Glutamatergic neuron (in vitro differentiated cells): Measurements from ENCODE around the gene LUZP4. TPM values are rescaled to one million over a fixed set of nuclear protein-coding genes. Genes with fewer than 3 reads are reported as not detected.
"Not testable (repeated sequence)": the region's sequence is repeated elsewhere in the genome, so short reads cannot be mapped to it uniquely, and the experiment has no call there.

Experiments used
- DNase-seq: peaks from one replicate; pipeline ENCODE4 v3.0.0; 2022
- H3K27ac Mint-ChIP-seq: one replicate; pipeline ENCODE4 v1.8.0; 2020; ENCODE audit warnings: mild to moderate bottlenecking, mixed read lengths, inconsistent platforms; ENCODE audit not compliant: unreplicated experiment
- H3K27me3 Mint-ChIP-seq: one replicate; pipeline ENCODE4 v1.8.0; 2020; ENCODE audit warnings: mild to moderate bottlenecking, moderate library complexity, mixed read lengths, inconsistent platforms; ENCODE audit not compliant: unreplicated experiment
- H3K36me3 Mint-ChIP-seq: one replicate; pipeline ENCODE4 v1.8.0; 2020; ENCODE audit warnings: mild to moderate bottlenecking, mixed read lengths, inconsistent platforms; ENCODE audit not compliant: unreplicated experiment
- H3K4me1 Mint-ChIP-seq: one replicate; pipeline ENCODE4 v1.8.0; 2020; ENCODE audit warnings: mild to moderate bottlenecking, low read depth, mixed read lengths, inconsistent platforms; ENCODE audit not compliant: unreplicated experiment
- H3K4me3 Mint-ChIP-seq: one replicate; pipeline ENCODE4 v1.8.0; 2020; ENCODE audit warnings: mild to moderate bottlenecking, mixed read lengths, inconsistent platforms; ENCODE audit not compliant: unreplicated experiment
- H3K9me3 Mint-ChIP-seq: one replicate; pipeline ENCODE4 v1.8.0; 2020; ENCODE audit warnings: mild to moderate bottlenecking, moderate library complexity, mixed read lengths, inconsistent platforms; ENCODE audit not compliant: unreplicated experiment
- total RNA-seq: library from RNA; stranded (reverse); fragmentation: NEBNext Ultra II Directional; extraction: Animal tissue kit (Norgen Biotek cat#: 25700); gene quantifications from one replicate; pipeline ENCODE4 v1.2.1, GENCODE V29; 2021; ENCODE audit not compliant: unreplicated experiment
- TF ChIP-seq, protein P1 (sequence below): fragments of 200-600 bp; sonication (generic); IDR thresholded peaks from one replicate; pipeline ENCODE4 v1.5.0; 2021; ENCODE audit not compliant: partially characterized antibody, unreplicated experiment

LUZP4 gene
- total RNA-seq, 1 donor from 2014 or later: not detected

GRCh38 chrX:115341421-115341820, 51.9 kb downstream of the LUZP4 start:
- no peak overlapping the region for H3K4me3 Mint-ChIP-seq
- no peaks in the 10 kb centered on the region for H3K9me3 Mint-ChIP-seq
- H3K27ac Mint-ChIP-seq: no peak overlapping the region
- no peak for DNase-seq
- TF ChIP-seq, protein P1, sequence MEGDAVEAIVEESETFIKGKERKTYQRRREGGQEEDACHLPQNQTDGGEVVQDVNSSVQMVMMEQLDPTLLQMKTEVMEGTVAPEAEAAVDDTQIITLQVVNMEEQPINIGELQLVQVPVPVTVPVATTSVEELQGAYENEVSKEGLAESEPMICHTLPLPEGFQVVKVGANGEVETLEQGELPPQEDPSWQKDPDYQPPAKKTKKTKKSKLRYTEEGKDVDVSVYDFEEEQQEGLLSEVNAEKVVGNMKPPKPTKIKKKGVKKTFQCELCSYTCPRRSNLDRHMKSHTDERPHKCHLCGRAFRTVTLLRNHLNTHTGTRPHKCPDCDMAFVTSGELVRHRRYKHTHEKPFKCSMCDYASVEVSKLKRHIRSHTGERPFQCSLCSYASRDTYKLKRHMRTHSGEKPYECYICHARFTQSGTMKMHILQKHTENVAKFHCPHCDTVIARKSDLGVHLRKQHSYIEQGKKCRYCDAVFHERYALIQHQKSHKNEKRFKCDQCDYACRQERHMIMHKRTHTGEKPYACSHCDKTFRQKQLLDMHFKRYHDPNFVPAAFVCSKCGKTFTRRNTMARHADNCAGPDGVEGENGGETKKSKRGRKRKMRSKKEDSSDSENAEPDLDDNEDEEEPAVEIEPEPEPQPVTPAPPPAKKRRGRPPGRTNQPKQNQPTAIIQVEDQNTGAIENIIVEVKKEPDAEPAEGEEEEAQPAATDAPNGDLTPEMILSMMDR: no peak
- H3K27me3 Mint-ChIP-seq: no peaks in the 10 kb centered on the region
- peaks cover 3% of the 10 kb centered on the region for H3K4me1 Mint-ChIP-seq
- H3K36me3 Mint-ChIP-seq: no peaks in the 10 kb centered on the region

DNA sequence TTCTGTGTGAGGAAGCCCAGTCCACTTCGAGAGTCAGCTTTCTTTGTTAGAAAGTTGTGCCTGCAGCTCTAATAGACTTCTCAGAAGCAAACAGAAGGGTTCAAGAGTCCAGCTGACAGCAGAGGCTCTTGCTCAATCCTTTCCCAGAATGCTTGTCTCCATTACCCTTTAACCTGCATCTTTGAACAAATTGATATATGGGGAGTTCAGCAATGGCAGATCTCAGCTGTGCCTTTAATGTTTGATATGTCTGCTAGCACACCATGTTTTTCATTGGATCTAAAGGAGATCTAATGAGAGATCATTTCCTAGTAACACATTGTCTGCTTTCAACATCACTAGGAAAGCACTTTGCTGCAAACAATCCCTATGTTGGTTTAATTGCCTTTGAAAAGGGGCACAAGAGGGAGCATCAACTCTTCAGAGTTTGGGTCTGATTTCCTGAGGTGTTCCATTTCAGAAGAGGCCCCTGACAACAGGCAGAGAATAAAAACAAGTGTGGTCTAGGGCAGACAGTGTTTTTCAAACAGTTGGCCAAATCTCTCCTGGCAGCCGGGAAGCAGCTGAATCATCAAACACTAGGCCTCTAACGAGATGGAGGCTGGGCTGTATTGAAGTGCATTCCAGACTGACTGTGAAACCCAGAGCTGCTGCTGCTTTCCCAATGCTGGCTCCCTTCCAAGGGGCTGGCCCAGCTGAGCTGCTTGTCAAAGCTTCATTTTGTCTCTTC, 55.5 kb downstream of the LUZP4 start:
- Mint-ChIP-seq H3K4me3 (no peak overlapping the region), H3K9me3 (no peaks in the 10 kb centered on the region), H3K4me1 (peaks cover 3% of the 10 kb centered on the region), H3K36me3 (peaks cover 3% of the 10 kb centered on the region), H3K27ac (peak overlapping the region; percentile 44), H3K27me3 (no peaks in the 10 kb centered on the region)
- TF ChIP-seq, protein P1: no peak
- DNase-seq: peak; percentile 20

- Mint-ChIP-seq H3K4me3 (no peak overlapping the region), H3K27me3 (no peaks in the 10 kb centered on the region), H3K9me3 (no peaks in the 10 kb centered on the region), H3K36me3 (peaks cover 3% of the 10 kb centered on the region), H3K27ac (peak overlapping the region; percentile 44), H3K4me1 (peaks cover 3% of the 10 kb centered on the region)
- no peak for DNase-seq
- TF ChIP-seq, protein P1: no peak
Observed at GRCh38 chrX:115345615-115346014, 56.1 kb downstream of the LUZP4 start.

- H3K36me3 Mint-ChIP-seq, DNase-seq, H3K9me3 Mint-ChIP-seq, H3K27ac Mint-ChIP-seq, H3K4me3 Mint-ChIP-seq, H3K4me1 Mint-ChIP-seq, H3K27me3 Mint-ChIP-seq: not testable (repeated sequence)
Observed at GRCh38 chrX:115346738-115347137, 57.2 kb downstream of the LUZP4 start.

DNA sequence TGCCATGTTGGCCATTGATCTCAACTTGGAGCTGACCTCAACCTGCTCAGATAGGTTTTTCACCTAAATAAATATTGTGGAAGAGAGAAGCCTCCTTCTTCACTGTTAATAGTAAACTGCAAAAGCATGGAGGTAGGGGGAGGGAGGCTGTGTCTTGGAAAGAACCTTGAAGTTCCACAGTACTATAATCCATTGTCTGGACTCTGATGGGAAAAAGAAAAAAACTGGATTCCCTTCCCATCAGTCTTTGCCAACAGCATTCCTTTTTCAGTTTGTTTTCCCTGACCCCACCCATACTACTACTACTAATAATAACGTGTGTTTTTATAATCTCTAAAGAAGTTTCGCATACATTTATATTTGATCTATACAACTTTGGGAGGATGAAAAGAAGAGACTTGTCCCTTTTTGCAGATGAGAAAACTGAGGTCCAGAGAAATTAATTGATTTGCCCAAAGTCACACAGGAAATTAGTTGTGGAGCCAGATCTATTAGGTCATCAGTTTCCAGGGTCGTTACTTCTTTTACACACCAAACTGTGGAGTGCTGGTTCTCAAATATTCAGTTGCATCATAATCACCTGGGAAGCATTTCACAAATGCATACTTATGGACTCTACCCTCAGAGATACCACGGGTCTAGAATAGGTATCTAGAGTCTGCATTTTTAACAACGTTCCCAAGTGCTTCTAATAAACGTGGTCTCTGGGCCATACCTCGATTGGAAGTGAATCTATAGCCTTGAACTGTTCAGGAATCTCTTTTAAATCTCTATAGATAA, 59.1 kb downstream of the LUZP4 start:
- H3K9me3 Mint-ChIP-seq: no peaks in the 10 kb centered on the region
- H3K4me1 Mint-ChIP-seq: peaks cover 3% of the 10 kb centered on the region
- no peak overlapping the region for H3K4me3 Mint-ChIP-seq
- H3K36me3 Mint-ChIP-seq: peaks cover 3% of the 10 kb centered on the region
- H3K27ac Mint-ChIP-seq: no peak overlapping the region
- no peak for DNase-seq
- TF ChIP-seq, protein P1: no peak
- H3K27me3 Mint-ChIP-seq: no peaks in the 10 kb centered on the region
